ENCODE results near the gene ELFN1.

Gene ELFN1

DNA sequence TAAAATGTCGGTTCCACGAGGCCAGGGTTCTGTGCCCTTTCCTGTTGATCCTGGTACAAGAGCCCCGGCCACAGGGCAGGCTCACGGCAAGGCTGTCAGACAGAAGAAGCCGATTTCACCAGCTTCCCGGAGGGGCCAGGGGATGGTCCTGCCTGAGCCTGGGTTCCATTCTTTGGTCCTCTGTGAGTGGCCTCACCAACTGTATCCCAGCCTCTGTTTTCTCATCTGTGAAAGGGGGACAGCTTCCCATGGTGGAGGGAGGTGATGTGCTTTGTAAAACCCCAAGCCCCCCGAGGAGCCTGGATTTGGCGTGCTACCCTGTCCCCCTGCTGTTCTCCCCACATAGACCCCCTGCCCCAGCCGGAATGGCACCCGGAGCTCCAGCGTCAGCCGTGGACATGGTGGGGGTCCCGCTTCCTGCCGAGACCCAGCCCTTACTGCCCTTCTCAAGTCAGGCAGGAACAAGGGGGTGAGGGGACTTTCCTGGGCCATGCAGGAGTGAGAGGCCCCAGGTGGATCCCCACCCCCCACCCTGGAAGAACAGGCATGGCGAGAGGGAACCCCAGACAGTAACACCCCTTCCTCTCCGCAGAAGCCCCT is 28.3 kb upstream of the ELFN1 start:
- H3K79me2 ChIP-seq (ENCODE audit: insufficient read depth, low read length) = no peaks in the 10 kb centered on the region
- no peak overlapping the region for H3K4me3 ChIP-seq (ENCODE audit: low read depth in 1 of 2, low read length in 2 of 2)
- no peak overlapping the region for H3K27ac ChIP-seq (ENCODE audit: low read length)
- no peak overlapping the region for H3K4me2 ChIP-seq (ENCODE audit: insufficient read depth, low read length)
- no peaks in the 10 kb centered on the region for H4K20me1 ChIP-seq (ENCODE audit: insufficient read depth, low read length)
- no peak overlapping the region for H3K9ac ChIP-seq (ENCODE audit: low read depth, low read length)
- no peak for ATAC-seq (ENCODE audit: insufficient read depth, low read depth)
- no peak overlapping the region for H2AFZ ChIP-seq (ENCODE audit: low read depth, low read length)
- no peak for TF ChIP-seq EZH2 (IDR thresholded peaks at IDR 0.05; ENCODE audit: borderline replicate concordance, low read depth, low read length, severe bottlenecking)
- TF ChIP-seq, protein P1, sequence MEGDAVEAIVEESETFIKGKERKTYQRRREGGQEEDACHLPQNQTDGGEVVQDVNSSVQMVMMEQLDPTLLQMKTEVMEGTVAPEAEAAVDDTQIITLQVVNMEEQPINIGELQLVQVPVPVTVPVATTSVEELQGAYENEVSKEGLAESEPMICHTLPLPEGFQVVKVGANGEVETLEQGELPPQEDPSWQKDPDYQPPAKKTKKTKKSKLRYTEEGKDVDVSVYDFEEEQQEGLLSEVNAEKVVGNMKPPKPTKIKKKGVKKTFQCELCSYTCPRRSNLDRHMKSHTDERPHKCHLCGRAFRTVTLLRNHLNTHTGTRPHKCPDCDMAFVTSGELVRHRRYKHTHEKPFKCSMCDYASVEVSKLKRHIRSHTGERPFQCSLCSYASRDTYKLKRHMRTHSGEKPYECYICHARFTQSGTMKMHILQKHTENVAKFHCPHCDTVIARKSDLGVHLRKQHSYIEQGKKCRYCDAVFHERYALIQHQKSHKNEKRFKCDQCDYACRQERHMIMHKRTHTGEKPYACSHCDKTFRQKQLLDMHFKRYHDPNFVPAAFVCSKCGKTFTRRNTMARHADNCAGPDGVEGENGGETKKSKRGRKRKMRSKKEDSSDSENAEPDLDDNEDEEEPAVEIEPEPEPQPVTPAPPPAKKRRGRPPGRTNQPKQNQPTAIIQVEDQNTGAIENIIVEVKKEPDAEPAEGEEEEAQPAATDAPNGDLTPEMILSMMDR (IDR thresholded peaks at IDR 0.05; ENCODE audit: borderline replicate concordance, extremely low read depth, low read length, poor library complexity, severe bottlenecking) = no peak
- no peaks in the 10 kb centered on the region for H3K4me1 ChIP-seq (ENCODE audit: insufficient read depth, low read length)
- no peak for DNase-seq
- peaks cover 5% of the 10 kb centered on the region for H3K9me3 ChIP-seq (ENCODE audit: insufficient read depth, low read length, severe bottlenecking)
- H3K27me3 ChIP-seq (ENCODE audit: insufficient read depth, low read length, poor library complexity) = no peaks in the 10 kb centered on the region
- H3K36me3 ChIP-seq (ENCODE audit: insufficient read depth, low read length) = no peaks in the 10 kb centered on the region

DNA sequence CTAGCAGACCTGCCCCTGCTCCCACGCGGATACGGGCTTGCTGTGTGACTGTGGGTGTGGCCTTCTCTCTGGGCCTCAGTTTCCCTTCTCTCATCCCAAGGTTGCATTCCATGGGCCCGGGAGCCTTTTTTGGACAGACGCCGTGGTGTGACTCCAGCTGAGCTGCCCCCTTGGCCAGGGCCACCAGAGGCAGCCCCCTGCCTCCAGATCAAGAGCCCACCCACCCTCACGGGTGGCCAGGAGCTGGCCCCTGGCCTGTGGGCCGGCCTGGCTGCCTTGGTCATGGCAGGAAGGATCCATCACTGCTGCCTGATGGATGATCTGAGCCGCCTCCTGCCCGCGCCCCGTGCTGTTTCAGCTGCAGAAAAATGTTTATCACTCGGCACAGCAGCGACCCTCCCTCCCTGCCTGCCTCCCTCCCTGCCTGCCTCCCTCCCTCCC is 27.8 kb upstream of the ELFN1 start:
- Histone ChIP-seq H3K4me1 (ENCODE audit: insufficient read depth, low read length) (no peaks in the 10 kb centered on the region), H3K4me2 (ENCODE audit: insufficient read depth, low read length) (no peak overlapping the region), H2AFZ (ENCODE audit: low read depth, low read length) (no peak overlapping the region), H3K9me3 (ENCODE audit: insufficient read depth, low read length, severe bottlenecking) (peaks cover 1% of the 10 kb centered on the region), H3K9ac (ENCODE audit: low read depth, low read length) (no peak overlapping the region), H3K79me2 (ENCODE audit: insufficient read depth, low read length) (no peaks in the 10 kb centered on the region), H3K36me3 (ENCODE audit: insufficient read depth, low read length) (no peaks in the 10 kb centered on the region), H4K20me1 (ENCODE audit: insufficient read depth, low read length) (no peaks in the 10 kb centered on the region), H3K27ac (ENCODE audit: low read length) (no peak overlapping the region), H3K27me3 (ENCODE audit: insufficient read depth, low read length, poor library complexity) (no peaks in the 10 kb centered on the region), H3K4me3 (ENCODE audit: low read depth in 1 of 2, low read length in 2 of 2) (no peak overlapping the region)
- no peak for TF ChIP-seq EZH2 (IDR thresholded peaks at IDR 0.05; ENCODE audit: borderline replicate concordance, low read depth, low read length, severe bottlenecking)
- TF ChIP-seq, protein P1 (IDR thresholded peaks at IDR 0.05; ENCODE audit: borderline replicate concordance, extremely low read depth, low read length, poor library complexity, severe bottlenecking) = no peak
- ATAC-seq (ENCODE audit: insufficient read depth, low read depth) = no peak
- DNase-seq = no peak

DNA sequence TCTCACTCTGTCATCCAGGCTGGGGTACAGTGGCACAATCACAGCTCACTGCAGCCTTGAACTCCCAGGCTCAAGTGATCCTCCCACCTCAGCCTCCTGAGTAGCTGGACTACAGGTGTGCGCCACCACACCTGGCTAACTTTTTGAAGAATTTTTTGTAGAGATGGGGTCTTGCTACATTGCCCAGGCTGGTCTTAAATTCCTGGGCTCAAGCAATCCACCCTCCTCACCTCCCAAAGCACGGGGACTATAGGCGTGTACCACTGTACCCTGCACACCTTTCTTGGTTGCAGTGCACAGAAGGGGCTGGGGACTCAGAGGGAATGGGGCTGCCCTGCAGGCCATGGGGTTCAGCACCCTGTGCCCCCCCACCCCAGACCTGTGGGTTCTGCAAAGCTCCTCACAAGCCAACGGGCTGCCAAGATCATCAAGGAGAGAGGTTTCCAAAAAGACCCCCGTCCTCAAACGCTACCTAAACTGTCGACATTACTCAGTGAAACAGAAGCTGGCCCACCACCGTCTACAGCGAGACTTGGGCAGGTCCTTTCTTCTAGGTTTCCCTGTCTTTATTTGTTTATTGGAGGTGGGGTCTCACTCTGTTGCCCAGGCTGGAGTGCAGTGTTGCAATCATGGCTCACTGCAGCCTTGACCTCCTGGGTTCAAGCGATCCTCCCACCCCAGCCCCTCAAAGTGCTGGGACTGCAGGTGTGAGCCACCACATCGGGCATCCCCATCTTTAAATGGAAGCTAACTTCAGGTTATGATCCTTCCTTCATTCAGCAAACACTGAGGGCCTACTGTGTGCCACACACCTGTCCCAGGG is 26.6 kb upstream of the ELFN1 start:
- H3K27me3 ChIP-seq (ENCODE audit: insufficient read depth, low read length, poor library complexity) = no peaks in the 10 kb centered on the region

More for the DNA sequence above, 26.6 kb upstream of the ELFN1 start:
- H3K9me3 ChIP-seq (ENCODE audit: insufficient read depth, low read length, severe bottlenecking) = no peaks in the 10 kb centered on the region
- H3K27ac ChIP-seq (ENCODE audit: low read length) = no peak overlapping the region
- H3K79me2 ChIP-seq (ENCODE audit: insufficient read depth, low read length) = no peaks in the 10 kb centered on the region
- no peak overlapping the region for H3K4me3 ChIP-seq (ENCODE audit: low read depth in 1 of 2, low read length in 2 of 2)
- no peak overlapping the region for H3K4me2 ChIP-seq (ENCODE audit: insufficient read depth, low read length)
- DNase-seq (no peak), ATAC-seq (ENCODE audit: insufficient read depth, low read depth) (no peak)
- no peaks in the 10 kb centered on the region for H3K36me3 ChIP-seq (ENCODE audit: insufficient read depth, low read length)
- no peaks in the 10 kb centered on the region for H3K4me1 ChIP-seq (ENCODE audit: insufficient read depth, low read length)
- H4K20me1 ChIP-seq (ENCODE audit: insufficient read depth, low read length) = no peaks in the 10 kb centered on the region
- no peak overlapping the region for H2AFZ ChIP-seq (ENCODE audit: low read depth, low read length)
- H3K9ac ChIP-seq (ENCODE audit: low read depth, low read length) = no peak overlapping the region
- no peak for TF ChIP-seq EZH2 (IDR thresholded peaks at IDR 0.05; ENCODE audit: borderline replicate concordance, low read depth, low read length, severe bottlenecking)
- TF ChIP-seq, protein P1 (IDR thresholded peaks at IDR 0.05; ENCODE audit: borderline replicate concordance, extremely low read depth, low read length, poor library complexity, severe bottlenecking) = no peak

All from DND-41 (cell line).